NCI-H2227 (cell line): ENCODE measurements around the gene CLPTM1L.
"Not testable (repeated sequence)": the region's sequence is repeated elsewhere in the genome, so short reads cannot be mapped to it uniquely, and the experiment has no call there.

Experiments used
- DNase-seq: peaks from one replicate; lab custom pipeline; 2025; ENCODE audit not compliant: unreplicated experiment; lab: John Stamatoyannopoulos, UW

The CLPTM1L gene

GRCh38 chr5:1328237-1329110 lies 16.4 kb downstream of the CLPTM1L start:
- not testable (repeated sequence) for DNase-seq

GRCh38 chr5:1326901-1327756 lies 17.8 kb downstream of the CLPTM1L start:
- DNase-seq, result not testable (repeated sequence)

DNA sequence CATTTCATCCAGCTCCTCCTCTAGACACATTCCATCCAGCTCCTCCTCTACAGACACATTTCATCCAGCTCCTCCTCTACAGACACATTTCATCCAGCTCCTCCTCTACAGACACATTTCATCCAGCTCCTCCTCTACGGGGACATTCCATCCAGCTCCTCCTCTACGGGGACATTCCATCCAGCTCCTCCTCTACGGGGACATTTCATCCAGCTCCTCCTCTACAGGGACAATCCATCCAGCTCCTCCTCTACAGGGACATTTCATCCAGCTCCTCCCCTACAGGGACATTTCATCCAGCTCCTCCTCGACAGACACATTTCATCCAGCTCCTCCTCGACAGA lies 18.4 kb downstream of the CLPTM1L start:
- DNase-seq, result not testable (repeated sequence)

- DNase-seq, result no peak
Measured at GRCh38 chr5:1325870-1326531, 18.9 kb downstream of the CLPTM1L start.

DNA sequence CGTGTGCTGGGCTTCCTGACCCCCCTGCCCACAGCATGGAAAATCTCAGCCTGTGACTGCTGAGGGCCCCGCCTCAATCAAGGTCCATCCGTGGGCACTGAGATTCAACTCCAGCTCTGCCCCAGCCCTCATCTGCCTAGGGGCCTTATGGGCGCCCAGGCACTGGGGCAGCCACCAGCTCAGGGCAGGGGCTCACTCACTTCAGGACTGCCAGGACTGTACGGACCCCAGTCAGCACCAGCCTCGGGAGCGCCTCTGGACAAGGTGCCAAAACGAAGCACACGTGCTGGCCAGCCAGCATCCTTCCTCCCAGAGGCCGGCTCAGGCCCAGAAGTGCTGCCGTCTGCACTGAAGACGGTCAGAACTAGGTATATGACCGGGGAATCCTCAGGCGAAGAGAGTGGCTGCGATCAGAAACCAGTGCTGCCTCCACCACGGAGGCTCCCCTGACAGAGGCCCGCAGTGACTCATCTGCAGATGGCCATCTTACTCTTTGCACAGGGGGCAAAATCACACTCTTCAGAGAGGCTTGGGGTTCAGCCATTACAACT lies 19.6 kb downstream of the CLPTM1L start:
- no peak for DNase-seq

GRCh38 chr5:1324719-1325190 lies 20.1 kb downstream of the CLPTM1L start:
- DNase-seq, result no peak

DNA sequence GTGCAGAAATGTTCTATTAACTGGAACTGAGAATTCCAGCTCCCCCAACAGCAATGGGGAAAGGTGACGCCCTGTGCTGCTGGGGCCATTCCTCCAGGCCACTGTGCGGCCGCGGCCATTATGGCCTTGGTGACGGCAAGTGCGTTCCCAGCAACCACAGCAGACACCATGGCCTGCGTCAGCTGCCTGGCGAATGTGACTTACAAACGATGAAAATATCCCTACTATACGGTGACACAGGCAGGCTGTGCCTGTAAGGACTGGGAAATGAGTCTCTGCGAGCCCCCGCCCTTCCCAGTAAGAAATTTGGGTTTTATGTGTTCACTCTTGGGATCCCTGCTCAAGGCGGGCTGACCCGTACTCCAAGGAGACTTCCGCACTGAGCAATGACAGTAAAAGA lies 20.6 kb downstream of the CLPTM1L start:
- no peak for DNase-seq

GRCh38 chr5:1323803-1324173 lies 21.1 kb downstream of the CLPTM1L start:
- no peak for DNase-seq

DNA sequence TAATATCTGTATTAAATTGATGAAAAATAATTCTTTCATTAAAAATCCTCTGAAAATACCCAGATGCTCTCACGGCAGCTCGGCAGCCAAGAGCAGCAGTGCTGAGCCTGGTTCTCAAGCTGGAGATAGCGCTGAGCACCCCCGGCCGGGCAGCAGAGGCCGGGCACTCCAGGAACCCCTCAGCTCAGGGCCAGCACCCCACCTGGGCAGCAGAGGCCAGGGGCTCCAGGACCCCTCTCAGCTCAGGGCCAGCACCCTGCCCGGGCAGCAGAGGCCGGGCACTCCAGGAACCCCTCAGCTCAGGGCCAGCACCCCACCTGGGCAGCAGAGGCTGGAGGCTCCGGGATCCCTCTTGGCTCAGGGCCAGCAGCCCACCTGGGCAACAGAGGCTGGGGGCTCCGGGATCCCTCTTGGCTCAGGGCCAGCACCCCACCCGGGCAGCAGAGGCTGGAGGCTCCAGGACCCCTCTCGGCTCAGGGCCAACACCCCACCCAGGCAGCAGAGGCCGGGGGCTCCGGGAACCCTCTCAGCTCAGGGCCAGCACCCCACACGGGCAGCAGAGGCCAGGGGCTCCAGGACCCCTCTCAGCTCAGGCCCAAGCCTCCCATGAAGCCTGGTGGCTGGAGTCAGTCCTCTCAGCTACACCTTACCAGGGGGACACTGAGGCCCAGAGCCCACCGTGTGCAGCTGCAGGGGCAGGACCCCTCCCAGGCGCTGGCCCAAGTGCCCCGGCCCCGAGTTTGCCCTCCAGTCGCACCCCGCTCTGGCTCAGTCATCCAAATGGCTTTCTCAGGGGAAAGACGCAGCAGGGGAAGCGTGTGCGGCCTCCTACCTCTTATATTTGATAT lies 21.7 kb downstream of the CLPTM1L start:
- DNase-seq, result no peak

- DNase-seq, result no peak
Measured at GRCh38 chr5:1322036-1322900, 22.6 kb downstream of the CLPTM1L start.

DNA sequence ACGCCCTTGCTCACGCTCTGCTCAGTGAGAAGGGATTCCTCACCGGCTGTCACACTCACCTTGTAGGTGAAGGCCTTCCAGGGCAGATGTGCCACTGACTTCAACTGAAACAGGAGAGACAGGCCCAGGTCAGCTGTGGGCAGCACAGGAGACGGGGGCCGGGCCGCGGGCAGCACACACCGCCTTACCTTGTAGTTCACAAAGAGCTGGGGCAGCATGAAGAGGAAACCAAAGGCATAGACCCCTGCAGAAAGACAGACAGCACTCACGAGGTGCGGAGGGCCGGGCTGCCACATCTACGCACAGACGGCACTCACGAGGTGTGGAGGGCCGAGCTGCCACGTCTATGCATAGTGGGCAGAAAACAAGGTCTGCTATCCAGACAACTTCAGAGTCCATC lies 23.3 kb downstream of the CLPTM1L start:
- DNase-seq, result no peak

DNA sequence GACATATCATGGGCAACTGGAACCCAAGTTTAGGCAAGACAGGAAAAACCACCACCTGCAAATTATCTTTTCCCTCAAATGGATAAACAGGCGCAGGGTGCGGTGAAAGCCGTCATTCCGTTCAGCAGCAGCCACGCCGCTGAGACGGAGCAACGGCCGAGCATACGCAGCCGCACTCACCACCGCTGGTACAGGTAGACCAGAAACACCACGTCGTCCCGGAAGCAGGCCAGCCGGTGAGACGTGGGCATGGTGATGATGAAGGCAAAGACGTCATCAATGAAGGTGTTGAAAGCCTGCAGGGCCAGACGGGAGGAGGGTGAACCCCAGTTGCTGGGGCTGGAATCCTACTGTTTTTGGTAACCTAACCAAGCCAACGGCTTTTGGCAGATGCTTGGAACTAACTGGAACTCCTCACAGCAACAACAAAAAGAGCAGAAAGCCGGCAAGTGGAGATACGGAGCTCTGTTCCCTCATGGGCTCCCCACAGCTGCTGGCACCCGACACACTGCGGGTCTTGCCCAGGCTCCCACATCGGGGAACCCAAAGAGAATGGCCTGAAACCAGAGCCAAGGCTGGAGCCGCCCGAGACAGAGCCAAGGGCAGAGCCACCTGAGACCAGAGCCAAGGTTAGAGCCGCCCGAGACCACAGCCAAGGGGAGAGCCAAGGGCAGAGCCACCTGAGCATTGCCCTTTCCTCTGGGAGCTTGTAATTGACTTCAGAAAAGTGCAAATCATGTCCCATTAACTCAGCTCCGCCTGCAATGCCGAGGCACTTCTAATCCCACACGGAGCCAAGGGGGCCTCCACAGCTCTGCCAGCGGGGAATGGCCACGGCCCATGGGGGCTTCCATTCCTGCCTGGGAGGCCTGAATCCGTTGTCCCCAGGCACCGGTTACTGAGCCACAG lies 24.2 kb downstream of the CLPTM1L start:
- DNase-seq, result no peak

GRCh38 chr5:1319436-1320256 lies 25.3 kb downstream of the CLPTM1L start:
- DNase-seq, result no peak

DNA sequence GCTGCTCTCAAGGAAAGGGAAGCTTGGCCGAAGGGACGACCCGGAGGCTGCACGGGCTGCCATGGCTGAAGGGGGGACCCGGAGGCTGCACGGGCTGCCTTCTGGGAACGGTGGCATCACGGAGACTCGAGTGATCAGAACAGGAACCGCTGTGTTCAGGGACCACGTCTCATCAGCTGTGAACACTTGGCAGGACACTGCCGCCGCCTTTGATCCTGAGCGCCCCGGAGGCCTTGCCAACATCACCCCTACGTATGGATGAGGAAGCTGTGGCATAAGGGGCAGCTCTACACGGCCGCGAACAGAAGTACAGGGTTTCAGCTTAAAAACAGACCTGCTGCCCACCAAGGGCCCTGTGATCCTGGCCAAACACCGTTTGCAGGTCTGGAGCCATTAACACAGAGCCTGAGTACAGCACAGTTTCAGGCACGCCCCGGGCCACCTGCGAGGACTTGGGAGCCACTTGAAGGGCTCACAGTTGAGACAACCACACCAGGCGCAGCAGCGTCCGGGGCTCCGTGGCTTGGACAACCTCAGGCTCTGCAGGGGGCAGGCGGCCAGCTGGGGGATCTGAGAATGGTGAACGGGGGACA lies 26.1 kb downstream of the CLPTM1L start:
- DNase-seq, result no peak

DNA sequence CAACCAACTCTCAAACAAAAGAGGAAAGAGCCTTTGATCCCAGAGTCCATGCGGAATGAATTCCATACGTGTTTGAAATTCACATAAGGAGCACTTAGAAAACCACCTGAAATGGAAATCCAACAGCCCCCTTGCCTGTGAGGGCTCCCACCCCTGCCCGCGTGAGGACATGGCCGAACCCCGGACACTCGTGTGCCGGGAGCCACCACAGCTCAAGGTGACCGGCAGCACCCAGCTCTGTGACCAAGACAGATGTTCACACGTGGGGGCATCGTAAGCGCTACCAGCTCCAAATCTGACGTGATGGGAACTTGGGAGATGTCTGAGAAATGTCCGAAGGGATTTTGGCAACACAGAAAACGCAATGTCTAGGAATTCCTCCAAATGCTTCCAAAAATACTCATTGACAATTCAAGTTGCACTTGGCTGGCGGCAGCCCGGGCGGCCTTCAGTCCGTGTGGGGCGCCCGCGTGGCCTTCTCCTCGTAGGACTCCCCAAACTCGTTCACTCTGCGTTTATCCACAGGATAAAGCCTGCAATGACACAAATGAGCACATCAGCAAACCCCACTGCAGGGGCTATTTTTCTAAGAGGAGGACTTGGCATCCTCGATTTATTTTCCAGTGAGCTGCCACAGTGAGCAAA lies 26.9 kb downstream of the CLPTM1L start:
- no peak for DNase-seq

GRCh38 chr5:1316588-1317340 lies 28.1 kb downstream of the CLPTM1L start:
- no peak for DNase-seq
